GM20000 (cell line): Measurements from ENCODE around the gene AOPEP.
A peak's percentile ranks its signal among the peaks of the same experiment; 100 is the strongest.

ENCODE experiments used
- DNase-seq: peaks from one replicate; pipeline ENCODE4 v3.0.0; 2012; ENCODE audit warnings: low spot score
- CTCF ChIP-seq: IDR thresholded peaks from 2 replicates; pipeline ENCODE4 v1.5.1; 2012; ENCODE audit warnings: mild to moderate bottlenecking, control low read depth; ENCODE audit errors: extremely low read depth, missing control alignments

AOPEP gene

GRCh38 chr9:95084254-95084934, 357.9 kb downstream of the AOPEP start:
- no peak for DNase-seq
- no peak for TF ChIP-seq CTCF

GRCh38 chr9:95085036-95085770, 358.7 kb downstream of the AOPEP start:
- DNase-seq: no peak
- no peak for TF ChIP-seq CTCF

- no peak for DNase-seq
- TF ChIP-seq CTCF: no peak
These were observed 359.5 kb downstream of the AOPEP start for GRCh38 chr9:95085861-95086563.

- no peak for DNase-seq
- no peak for TF ChIP-seq CTCF
These were observed 360.1 kb downstream of the AOPEP start for GRCh38 chr9:95086564-95086955.

- DNase-seq: peak; percentile 55
- TF ChIP-seq CTCF: no peak
These were observed 361.3 kb downstream of the AOPEP start for GRCh38 chr9:95087659-95088242.

GRCh38 chr9:95088421-95089161, 362.1 kb downstream of the AOPEP start:
- no peak for DNase-seq
- TF ChIP-seq CTCF: no peak
